Gastroesophageal sphincter (tissue), 4 donors: ENCODE data around the gene MAGOH. TPM values are rescaled to one million over a fixed set of nuclear protein-coding genes. Genes with fewer than 3 reads are reported as not detected.
A peak's percentile ranks its signal among the peaks of the same experiment; 100 is the strongest.
"Not testable (repeated sequence)": the region's sequence is repeated elsewhere in the genome, so short reads cannot be mapped to it uniquely, and the experiment has no call there.

Experiments used
- ATAC-seq: fragments of 150-250 bp; one replicate; pipeline ENCODE4 v1.9.1; 2016; ENCODE audit warnings: mild to moderate bottlenecking, moderate library complexity
- H3K27ac ChIP-seq, 4 donors: fragments of 200-600 bp; sonication (generic) in 3 of 4; 1 replicate in 3 of 4; 2 replicates in 1 of 4; pipeline ENCODE4 v1.5.1; 2016 to 2019
- H3K27me3 ChIP-seq: fragments of 200-600 bp; sonication (generic); one replicate; pipeline ENCODE4 v1.5.1; 2019
- H3K36me3 ChIP-seq, 2 donors: fragments of 200-600 bp; sonication (generic); one replicate each; pipeline ENCODE4 v1.5.1; 2019; ENCODE audit warnings: control low read depth in 1 of 2
- H3K4me1 ChIP-seq, 3 donors: fragments of 200-600 bp; sonication (generic); 1 replicate in 2 of 3; 2 replicates in 1 of 3; pipeline ENCODE4 v1.5.1; 2016 to 2019; ENCODE audit warnings: control low read depth in 2 of 3
- H3K4me3 ChIP-seq, 2 donors: fragments of 200-600 bp; sonication (generic); one replicate each; pipeline ENCODE4 v1.5.1; 2019; ENCODE audit warnings: mild to moderate bottlenecking in 1 of 2, moderate library complexity in 1 of 2
- H3K9me3 ChIP-seq, 3 donors: fragments of 200-600 bp; sonication (generic); one replicate each; pipeline ENCODE4 v1.5.1; 2017 to 2019; ENCODE audit warnings: control low read depth in 2 of 3
- EP300 ChIP-seq: sonication (generic); formaldehyde crosslinking; IDR thresholded peaks from one replicate; pipeline ENCODE4 v1.6.1; 2017; ENCODE audit warnings: antibody characterized with exemption, mild to moderate bottlenecking
- POLR2A ChIP-seq, 2 donors: fragments of 450-650 bp; IDR thresholded peaks; one replicate each; pipeline ENCODE4 v1.6.1; 2017; ENCODE audit warnings: antibody characterized with exemption in 2 of 2, mild to moderate bottlenecking in 2 of 2, moderate library complexity in 1 of 2
- POLR2AphosphoS5 ChIP-seq: sonication (generic); formaldehyde crosslinking; IDR thresholded peaks from one replicate; pipeline ENCODE4 v1.6.1; 2017; ENCODE audit warnings: antibody characterized with exemption
- WGBS, 2 donors: methylation state at CpG; one replicate each; pipeline ENCODE4 v1.1.5; 2018; ENCODE audit warnings: low coverage in 1 of 2; 5-methylcytosine and 5-hydroxymethylcytosine counted together
- total RNA-seq, 4 donors: library from RNA; depleted of rRNA; stranded (reverse); fragments of >200 nt; gene quantifications; one replicate each; pipeline ENCODE4 v1.1.0, GENCODE V29; 2016
- TF ChIP-seq, protein P1 (sequence below), 4 experiments: fragments of 200-600 bp in 2 of 4; fragments of 450-650 bp in 2 of 4; sonication (generic) in 1 of 4; IDR thresholded peaks; one replicate each; pipeline ENCODE4 v1.5.1; 2017 to 2019; ENCODE audit warnings: antibody characterized with exemption in 4 of 4, mild to moderate bottlenecking in 2 of 4, moderate library complexity in 2 of 4

Gene MAGOH
- total RNA-seq, 4 donors from 2014 or later = 30.2 to 49.4 (median 32.7) TPM

DNA sequence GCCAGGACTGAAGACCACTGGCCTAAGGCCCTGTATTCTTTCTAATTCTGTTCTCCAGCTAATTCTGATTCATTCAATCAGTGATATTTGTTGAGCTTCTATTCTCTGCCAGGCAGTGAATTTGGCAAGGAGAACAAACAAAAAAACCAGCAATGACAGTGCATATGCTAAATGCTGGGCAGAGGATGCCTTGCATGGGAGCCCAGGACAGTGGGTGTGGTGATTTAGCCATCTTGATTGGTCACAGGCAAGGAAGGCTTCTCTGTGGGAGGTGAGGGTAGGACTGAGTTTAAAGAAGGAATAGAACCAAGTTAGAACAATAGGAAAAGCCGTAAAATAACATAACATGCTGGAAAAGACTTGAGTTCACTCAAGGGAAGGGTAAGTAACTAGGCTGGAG is 50.9 kb downstream of the MAGOH start:
- Histone ChIP-seq H3K9me3 (peaks cover 0 to 4% (median 0%) of the 10 kb centered on the region in 3 donors), H3K4me3 (no peak overlapping the region), H3K36me3 (no peaks in the 10 kb centered on the region), H3K27me3 (no peaks in the 10 kb centered on the region), H3K4me1 (peaks cover 0 to 8% (median 0%) of the 10 kb centered on the region in 3 donors), H3K27ac (no peak overlapping the region)
- TF ChIP-seq POLR2AphosphoS5 (no peak), EP300 (no peak), POLR2A (IDR thresholded peaks at IDR 0.05) (no peak)
- TF ChIP-seq, protein P1, sequence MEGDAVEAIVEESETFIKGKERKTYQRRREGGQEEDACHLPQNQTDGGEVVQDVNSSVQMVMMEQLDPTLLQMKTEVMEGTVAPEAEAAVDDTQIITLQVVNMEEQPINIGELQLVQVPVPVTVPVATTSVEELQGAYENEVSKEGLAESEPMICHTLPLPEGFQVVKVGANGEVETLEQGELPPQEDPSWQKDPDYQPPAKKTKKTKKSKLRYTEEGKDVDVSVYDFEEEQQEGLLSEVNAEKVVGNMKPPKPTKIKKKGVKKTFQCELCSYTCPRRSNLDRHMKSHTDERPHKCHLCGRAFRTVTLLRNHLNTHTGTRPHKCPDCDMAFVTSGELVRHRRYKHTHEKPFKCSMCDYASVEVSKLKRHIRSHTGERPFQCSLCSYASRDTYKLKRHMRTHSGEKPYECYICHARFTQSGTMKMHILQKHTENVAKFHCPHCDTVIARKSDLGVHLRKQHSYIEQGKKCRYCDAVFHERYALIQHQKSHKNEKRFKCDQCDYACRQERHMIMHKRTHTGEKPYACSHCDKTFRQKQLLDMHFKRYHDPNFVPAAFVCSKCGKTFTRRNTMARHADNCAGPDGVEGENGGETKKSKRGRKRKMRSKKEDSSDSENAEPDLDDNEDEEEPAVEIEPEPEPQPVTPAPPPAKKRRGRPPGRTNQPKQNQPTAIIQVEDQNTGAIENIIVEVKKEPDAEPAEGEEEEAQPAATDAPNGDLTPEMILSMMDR (IDR thresholded peaks at IDR 0.05) = no peak
- no peak for ATAC-seq
- WGBS, 2 donors = 100% methylated on average over 1 of the region's 1 CpG

GRCh38 chr1:53186533-53186932 is 51.8 kb downstream of the MAGOH start:
- no peak for ATAC-seq
- Histone ChIP-seq H3K4me1 (peaks cover 0 to 17% (median 0%) of the 10 kb centered on the region in 3 donors), H3K27ac (no peak overlapping the region), H3K36me3 (no peaks in the 10 kb centered on the region), H3K27me3 (no peaks in the 10 kb centered on the region), H3K9me3 (peaks cover 0 to 4% (median 0%) of the 10 kb centered on the region in 3 donors), H3K4me3 (no peak overlapping the region)
- WGBS, 2 donors = 58 to 83% methylated on average over 2 to 3 of the region's 3 CpGs
- TF ChIP-seq, protein P1 (IDR thresholded peaks at IDR 0.05) = no peak
- no peak for TF ChIP-seq POLR2A (IDR thresholded peaks at IDR 0.05)
- no peak for TF ChIP-seq EP300
- TF ChIP-seq POLR2AphosphoS5 = no peak

- H3K27me3 ChIP-seq, H3K9me3 ChIP-seq, H3K27ac ChIP-seq, ATAC-seq, H3K4me3 ChIP-seq, H3K36me3 ChIP-seq: not testable (repeated sequence)
- peaks cover 0 to 18% (median 0%) of the 10 kb centered on the region in 3 donors for H3K4me1 ChIP-seq
- WGBS, 2 donors = 64 to 86% methylated on average over 2 of the region's 2 CpGs
Measured at GRCh38 chr1:53185955-53186297, 52.4 kb downstream of the MAGOH start.

DNA sequence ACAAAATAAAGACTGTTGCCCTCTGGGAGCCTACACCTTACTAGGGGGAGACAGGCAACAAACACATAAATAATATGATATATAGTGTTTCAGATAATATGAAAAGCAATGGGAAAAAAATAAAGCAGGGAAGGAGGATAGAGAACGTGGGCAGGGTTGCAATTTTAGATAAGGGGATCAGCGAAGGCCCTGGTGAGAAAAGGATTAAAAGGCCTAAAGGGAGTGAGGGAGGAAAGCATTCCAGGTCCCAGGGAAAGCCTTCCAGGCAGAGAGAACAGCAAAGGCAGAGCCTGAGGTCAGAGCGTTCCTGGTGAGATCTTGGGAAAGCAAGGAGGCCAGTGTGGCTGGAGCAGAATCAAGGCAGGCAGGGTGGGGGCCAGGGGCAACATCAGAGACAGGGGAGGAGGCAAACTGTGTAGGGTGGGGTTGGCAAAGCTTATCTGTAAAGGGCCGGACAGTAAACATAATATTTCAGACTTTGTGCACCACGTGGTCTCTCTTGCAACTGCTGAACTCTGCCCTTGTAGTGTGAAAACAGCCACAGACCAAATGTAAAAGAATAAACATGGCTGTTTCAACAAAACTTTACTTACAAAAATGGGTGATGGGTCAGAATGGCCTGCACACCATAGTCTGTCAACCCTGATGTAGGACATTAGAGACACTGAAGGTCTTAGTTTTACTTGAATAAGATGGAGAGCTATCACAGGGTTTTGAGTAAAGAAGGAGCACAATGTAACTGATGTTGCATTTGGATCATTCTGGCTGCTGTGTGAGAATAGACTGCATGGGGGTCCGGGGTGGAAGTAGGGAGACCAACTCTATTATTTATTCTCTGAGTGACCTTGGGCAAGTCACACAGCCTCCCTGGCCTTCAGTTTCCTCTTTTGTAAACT is 55.0 kb downstream of the MAGOH start:
- TF ChIP-seq POLR2AphosphoS5 (no peak), EP300 (no peak), POLR2A (IDR thresholded peaks at IDR 0.05) (no peak)
- TF ChIP-seq, protein P1 (IDR thresholded peaks at IDR 0.05) = no peak
- no peaks in the 10 kb centered on the region for H3K36me3 ChIP-seq
- H3K4me3 ChIP-seq = no peak overlapping the region
- no peaks in the 10 kb centered on the region for H3K27me3 ChIP-seq
- H3K27ac ChIP-seq = peak overlapping the region in 2 of 4 donors; percentile 25 to 59
- peaks cover 0 to 4% (median 0%) of the 10 kb centered on the region in 3 donors for H3K9me3 ChIP-seq
- ATAC-seq = peak; percentile 74
- H3K4me1 ChIP-seq = peaks cover 0 to 18% (median 0%) of the 10 kb centered on the region in 3 donors
- WGBS, 2 donors = 60 to 83% methylated on average over 4 to 6 of the region's 6 CpGs

DNA sequence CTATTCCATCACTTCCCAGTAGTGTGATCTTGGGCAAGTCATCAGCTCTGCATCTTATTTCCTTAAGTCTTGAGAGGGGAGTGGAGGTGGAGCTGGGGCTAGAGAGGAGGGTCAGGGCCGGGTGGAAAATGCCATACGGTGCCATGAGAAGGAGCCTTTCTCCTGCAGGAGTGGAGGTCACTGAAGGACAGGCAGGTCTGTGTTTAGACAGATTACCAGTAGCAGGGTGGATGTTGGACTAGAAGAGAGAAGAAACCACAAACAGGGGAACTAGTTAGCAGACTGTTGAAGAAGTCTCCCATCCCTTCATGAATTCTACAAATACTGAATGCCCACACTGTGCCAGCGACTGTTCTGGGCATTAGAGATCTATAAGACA is 55.6 kb downstream of the MAGOH start:
- peaks cover 0 to 4% (median 0%) of the 10 kb centered on the region in 3 donors for H3K9me3 ChIP-seq
- H3K27me3 ChIP-seq = no peaks in the 10 kb centered on the region
- TF ChIP-seq POLR2A (IDR thresholded peaks at IDR 0.05) (no peak), POLR2AphosphoS5 (no peak), EP300 (no peak)
- TF ChIP-seq, protein P1 (IDR thresholded peaks at IDR 0.05) = no peak
- ATAC-seq = no peak
- 100% methylated on average over 1 of the region's 3 CpGs; no CpG with 5 or more reads in 1 of the 2 donors for WGBS, 2 donors
- no peaks in the 10 kb centered on the region for H3K36me3 ChIP-seq
- peak overlapping the region in 2 of 4 donors; percentile 25 to 59 for H3K27ac ChIP-seq
- H3K4me3 ChIP-seq = no peak overlapping the region
- peaks cover 0 to 18% (median 0%) of the 10 kb centered on the region in 3 donors for H3K4me1 ChIP-seq
